Inferior parietal cortex (tissue), 1 donor: Measurements from ENCODE around the gene SCTR.

Experiments used
- DNase-seq: peaks from one replicate; pipeline ENCODE4 v3.0.0-alpha.2; 2016; ENCODE audit errors: extremely low spot score

Gene SCTR

GRCh38 chr2:119523952-119524694 is at the start of gene SCTR:
TSS of gene SCTR (minus strand) at chr2:119524483. CDS start at chr2:119524226, 257 bp downstream.
- no peak for DNase-seq

DNA sequence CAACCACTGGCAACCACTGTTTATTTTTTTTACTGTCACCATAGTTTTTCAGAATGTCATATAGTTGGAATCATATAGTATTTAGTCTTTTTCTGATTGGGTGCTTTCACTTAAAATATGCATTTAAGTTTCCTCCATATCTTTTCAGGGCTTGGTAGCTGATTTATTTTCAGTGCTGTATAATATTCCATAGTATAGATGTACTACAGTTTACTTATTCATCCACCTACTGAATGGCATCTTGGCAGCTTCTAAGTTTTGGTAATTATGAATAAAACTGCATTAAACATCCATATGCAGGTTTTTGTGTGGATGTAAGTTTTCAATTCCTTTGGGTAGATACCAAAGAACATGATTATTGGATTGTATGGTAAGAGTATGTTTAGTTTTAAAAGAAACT is 43.0 kb upstream of the SCTR start:
- no peak for DNase-seq

GRCh38 chr2:119565481-119565880 is 41.2 kb upstream of the SCTR start:
- no peak for DNase-seq

DNA sequence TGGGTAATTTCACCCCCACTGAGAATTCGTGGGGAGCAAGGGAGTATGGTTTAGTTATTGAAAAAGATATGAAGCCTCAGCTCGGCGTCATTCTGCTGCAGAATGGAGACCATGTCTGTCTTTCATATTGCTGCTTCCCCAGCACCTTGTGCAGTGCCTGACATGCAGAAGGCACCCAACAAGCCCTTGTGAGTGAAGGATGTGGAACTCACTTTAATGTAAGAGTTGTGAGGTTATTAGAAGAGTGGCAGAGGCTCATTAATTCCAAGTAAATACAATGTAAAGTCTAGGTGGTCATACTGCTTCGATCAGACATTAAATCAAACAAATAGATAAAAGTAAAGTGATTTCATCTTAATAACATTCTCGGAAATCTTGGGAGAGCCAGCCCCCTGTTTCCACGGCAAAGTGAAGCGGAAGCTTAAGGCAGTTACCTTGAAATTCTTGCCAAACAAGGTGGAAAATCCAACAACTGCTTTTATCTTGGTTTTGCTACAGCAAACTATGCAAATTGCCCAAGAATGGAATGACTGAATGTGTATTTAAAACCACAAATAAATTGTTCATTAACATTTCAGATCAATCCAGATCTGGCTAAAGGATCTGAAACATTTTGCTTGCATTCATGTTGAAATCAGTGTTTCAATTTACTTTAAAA is 29.5 kb upstream of the SCTR start:
- DNase-seq = no peak

- DNase-seq = no peak
These were observed 28.6 kb upstream of the SCTR start for GRCh38 chr2:119552902-119553301.

GRCh38 chr2:119550856-119551255 is 26.6 kb upstream of the SCTR start:
- no peak for DNase-seq

DNA sequence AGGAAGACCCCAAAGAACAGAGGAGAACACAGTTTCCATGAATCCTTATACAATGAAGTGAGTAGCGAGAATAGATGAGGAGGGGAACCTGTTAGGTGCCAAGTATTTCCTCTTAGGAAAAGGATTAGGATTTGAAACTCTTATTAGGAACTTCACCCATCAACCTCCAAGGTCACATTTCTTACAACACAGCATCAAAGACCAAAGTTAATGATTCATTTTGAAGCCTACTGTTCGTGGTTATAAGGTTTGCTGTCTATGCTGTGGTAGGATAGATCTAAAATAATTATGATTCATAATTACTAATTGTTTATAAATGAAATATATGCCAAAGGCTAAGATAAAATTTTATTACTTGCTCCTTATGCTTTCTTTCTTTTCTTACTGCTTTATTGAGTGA is 26.1 kb upstream of the SCTR start:
- no peak for DNase-seq

GRCh38 chr2:119549241-119549640 is 25.0 kb upstream of the SCTR start:
- DNase-seq = peak; percentile 27

DNA sequence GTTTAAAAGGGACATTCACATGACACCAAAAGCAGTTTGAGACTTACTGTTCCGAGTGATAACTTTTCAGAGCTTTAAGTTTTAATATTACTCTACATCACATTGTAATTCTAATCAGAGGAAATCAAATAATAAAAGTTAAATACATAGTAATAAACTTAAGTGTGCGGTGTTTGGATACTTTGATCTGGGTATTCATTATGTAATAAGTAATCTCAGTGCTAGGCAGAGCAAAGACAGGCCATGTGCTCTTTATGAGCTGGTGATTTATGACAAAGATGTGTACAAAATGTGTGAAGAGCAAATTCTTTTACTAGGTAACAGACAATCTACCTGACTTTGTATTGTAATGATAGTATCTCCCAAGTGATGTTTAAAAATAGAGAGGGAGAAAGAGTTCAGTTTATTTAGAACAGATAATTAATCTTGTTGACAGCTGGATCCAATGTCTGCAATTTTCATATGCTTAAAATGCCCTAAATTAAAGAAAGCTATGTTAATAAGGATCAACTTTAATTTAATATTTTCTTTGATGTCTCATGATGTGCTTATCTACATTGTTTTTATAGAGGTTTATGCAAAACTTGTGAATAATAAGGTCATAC is 24.3 kb upstream of the SCTR start:
- DNase-seq = no peak

DNA sequence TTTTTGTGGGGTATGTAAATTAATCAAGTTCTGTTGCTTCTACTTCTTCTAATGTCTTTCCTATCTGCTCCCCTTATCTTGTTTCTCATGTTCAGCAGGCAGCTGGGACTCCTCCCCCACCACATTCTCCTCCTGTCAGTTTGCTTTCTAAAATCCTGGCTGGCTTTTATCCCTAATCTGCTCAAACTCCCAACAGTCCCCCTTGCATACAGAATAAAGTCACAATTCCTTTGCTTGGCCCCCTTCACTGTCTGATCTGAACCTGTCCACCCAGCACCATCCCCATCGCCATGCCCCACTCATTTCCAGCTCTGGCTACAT is 22.1 kb upstream of the SCTR start:
- no peak for DNase-seq

GRCh38 chr2:119545754-119546446 is 21.6 kb upstream of the SCTR start:
- DNase-seq = no peak

GRCh38 chr2:119544939-119545475 is 20.7 kb upstream of the SCTR start:
- no peak for DNase-seq

DNA sequence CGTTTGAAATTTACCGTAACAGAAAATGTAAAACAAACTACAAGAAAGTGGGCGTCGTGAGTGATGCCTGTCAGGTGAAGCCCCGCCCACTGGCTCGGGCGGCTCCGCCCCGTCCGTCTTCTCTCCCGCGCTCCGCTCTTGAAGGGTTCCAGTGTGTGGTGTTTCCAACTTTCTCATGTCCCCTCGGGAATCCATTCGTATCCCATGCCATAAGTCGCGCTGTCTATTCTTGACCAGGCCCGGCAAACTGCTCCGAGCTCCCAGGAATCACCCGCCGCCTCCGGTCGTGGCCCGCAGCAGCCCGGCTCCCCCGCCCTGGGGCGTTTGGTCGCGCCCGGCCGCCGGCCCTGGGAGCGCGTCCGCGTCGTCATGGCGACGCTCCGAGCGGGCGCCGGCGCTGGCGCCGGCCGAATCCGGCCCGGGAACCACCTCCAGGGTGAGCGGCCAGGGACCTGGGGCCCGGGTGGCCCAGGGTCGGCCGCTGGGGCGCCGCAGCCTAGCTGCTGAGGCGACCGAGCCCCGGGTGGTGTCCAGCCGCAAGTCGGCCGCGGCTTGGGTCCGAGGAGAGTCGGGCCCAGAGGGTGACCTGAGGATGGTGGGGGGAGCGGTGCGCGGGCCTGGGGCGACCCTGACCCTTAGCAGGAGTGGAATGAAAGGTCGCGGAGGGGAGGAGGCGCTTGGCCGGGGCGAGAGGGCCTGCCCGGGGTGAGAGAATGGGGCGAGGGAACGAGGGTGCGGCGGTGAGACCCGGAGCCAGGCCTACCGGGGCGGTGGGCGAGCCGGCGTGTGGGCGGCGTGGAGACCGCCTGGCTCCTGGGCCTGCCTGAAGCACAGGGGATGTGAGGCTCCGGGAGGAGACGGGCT is 20.0 kb upstream of the SCTR start, which contains the start of gene CFAP221:
Gene CFAP221 (plus strand): TSS at position 375 of the 864 bp plus-strand sequence. CDS start 1,683 bp downstream, outside the sequence.
- peak; percentile 73 for DNase-seq

GRCh38 chr2:119541476-119541875 is 17.2 kb upstream of the SCTR start:
- no peak for DNase-seq

DNA sequence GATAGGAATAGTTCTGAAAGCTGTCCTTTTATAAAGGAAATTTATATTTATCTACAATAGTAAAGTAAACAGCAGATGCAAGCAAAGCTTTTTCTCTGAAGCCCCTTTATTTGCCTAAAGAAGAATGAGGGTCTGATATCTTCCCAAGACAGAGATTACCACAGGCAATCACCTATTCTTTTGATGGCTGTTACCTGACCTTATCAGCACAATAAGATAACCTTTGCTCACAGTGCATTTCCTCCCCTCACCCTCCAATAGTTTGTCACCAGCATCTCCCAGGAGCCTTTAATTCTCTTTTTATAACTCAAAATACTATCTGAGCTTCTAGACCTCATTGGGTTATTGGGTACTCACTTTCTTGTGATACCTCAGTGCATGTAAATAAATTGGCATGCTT is 13.5 kb upstream of the SCTR start:
- DNase-seq = no peak

- DNase-seq = no peak
These were observed 12.4 kb upstream of the SCTR start for GRCh38 chr2:119536707-119537106.

DNA sequence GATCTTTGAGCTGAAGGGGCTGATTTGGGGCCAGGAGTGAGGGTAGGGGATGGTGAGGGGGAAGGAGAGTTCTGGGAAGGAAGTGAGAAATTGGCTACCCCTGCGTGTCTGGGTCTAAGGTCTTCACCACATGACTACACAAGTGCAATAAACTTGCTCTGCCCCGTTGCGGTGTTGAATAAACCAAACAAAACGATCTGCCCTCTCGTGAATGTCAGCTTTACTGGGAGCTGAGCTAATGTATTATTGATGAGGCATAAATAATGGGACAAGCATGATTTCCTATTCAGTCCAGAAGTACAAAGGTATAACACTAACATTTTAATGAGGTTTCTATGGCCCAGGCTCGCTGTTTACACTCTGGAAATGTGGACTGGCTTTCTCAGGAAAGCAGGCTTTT is 11.9 kb upstream of the SCTR start:
- DNase-seq = no peak

DNA sequence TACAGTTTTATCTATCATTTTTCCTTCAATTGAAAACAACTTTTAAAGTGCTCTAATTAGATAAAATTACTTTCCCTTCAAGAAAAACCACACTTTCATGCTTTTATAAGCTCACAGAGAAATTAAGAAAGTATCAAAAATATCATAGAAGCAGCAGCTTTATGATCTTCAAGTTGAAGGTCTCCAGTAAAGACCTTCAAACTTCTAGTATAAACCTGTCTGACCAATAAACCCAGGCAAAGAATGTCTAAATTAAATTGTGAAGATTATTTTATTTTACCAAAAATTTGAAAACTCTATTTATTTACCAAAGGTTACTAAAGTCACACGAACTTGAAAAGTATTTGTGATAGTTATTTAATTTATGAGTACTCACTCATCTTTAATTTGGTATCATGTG is 9.3 kb upstream of the SCTR start:
- DNase-seq = no peak

GRCh38 chr2:119531292-119531691 is 7.0 kb upstream of the SCTR start:
- DNase-seq = no peak

DNA sequence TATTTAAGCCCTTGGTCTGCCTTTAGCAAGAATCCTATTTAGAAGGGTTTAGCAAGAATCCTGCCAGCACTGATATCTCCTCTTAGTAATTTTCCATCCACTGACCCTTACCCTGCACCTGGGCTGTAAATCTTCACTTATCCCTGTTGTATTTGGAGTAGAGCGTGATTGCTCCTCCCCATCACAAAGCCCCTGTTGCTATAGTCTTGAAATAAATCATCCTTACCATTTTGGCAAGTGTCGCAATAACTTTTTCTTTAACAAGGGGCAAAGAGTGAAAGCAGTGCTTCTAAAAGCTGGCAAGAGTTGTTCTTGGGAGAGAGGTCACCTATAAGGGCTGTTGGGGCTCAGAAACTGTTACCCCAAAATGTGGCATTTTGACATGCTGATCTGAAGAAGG is 3.7 kb upstream of the SCTR start:
- no peak for DNase-seq

- DNase-seq = no peak
These were observed 1.3 kb upstream of the SCTR start for GRCh38 chr2:119525614-119526013.
